D721Med (cell line): ENCODE results near the gene MLLT3.

Experiments used
- DNase-seq: peaks from one replicate; pipeline ENCODE4 v3.0.0; 2011; ENCODE audit warnings: low spot score; ENCODE audit not compliant: insufficient read length
- FAIRE-seq: peaks from 2 replicates; lab custom pipeline; 2011; peaks lifted over from hg19 to GRCh38; lab: Jason Lieb, UNC
- TF ChIP-seq, protein P1 (sequence below): IDR thresholded peaks from 2 replicates; pipeline ENCODE4 v1.5.1; 2012; ENCODE audit warnings: mild to moderate bottlenecking, control low read depth; ENCODE audit not compliant: insufficient read depth; ENCODE audit errors: missing control alignments

Gene MLLT3

GRCh38 chr9:20620650-20621470 lies 1.4 kb downstream of the MLLT3 start:
- no peak for DNase-seq
- TF ChIP-seq, protein P1, sequence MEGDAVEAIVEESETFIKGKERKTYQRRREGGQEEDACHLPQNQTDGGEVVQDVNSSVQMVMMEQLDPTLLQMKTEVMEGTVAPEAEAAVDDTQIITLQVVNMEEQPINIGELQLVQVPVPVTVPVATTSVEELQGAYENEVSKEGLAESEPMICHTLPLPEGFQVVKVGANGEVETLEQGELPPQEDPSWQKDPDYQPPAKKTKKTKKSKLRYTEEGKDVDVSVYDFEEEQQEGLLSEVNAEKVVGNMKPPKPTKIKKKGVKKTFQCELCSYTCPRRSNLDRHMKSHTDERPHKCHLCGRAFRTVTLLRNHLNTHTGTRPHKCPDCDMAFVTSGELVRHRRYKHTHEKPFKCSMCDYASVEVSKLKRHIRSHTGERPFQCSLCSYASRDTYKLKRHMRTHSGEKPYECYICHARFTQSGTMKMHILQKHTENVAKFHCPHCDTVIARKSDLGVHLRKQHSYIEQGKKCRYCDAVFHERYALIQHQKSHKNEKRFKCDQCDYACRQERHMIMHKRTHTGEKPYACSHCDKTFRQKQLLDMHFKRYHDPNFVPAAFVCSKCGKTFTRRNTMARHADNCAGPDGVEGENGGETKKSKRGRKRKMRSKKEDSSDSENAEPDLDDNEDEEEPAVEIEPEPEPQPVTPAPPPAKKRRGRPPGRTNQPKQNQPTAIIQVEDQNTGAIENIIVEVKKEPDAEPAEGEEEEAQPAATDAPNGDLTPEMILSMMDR: no peak
- FAIRE-seq: no peak

GRCh38 chr9:20619487-20620200 lies 2.7 kb downstream of the MLLT3 start:
- DNase-seq: no peak
- TF ChIP-seq, protein P1: no peak
- FAIRE-seq: no peak

DNA sequence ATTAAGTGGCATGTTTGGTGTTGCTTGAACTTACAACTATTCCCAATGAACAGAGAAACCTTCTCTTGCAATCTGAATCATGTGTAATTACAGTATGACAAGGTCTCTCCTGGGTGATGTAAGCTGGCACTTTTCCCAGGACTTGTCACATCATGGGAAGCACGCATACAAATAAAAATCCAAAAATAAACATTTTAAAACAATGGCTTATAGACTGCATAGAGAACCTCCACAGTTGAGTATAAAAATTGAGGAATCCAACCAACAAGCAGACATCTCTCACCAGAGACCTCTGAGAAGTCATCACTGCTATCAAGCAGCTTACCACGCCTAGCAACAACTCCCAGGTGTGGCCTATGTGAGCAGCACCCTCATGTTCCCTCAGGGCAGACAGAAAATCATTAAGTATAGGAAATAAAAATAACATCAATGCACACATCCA lies 3.9 kb downstream of the MLLT3 start:
- no peak for FAIRE-seq
- TF ChIP-seq, protein P1: no peak
- no peak for DNase-seq

DNA sequence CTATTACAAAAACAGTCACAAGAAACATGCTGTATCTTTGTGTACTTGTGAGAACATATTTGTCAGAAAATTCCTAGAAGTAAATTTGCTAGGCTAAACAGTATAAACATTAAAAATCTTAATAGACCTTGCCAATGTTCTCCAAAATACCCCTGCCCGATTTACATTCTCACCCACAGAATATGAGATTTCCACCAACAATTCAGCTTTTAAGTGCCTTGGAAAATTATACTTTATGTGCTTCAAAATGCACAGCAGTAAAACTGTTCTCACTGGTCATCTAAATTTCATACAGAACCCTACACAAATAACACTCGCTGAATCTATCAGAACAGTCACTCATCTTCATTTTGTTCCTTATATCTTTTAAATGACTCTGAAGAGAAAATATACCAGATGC lies 5.5 kb downstream of the MLLT3 start:
- TF ChIP-seq, protein P1: no peak
- no peak for DNase-seq
- FAIRE-seq: no peak

- TF ChIP-seq, protein P1: no peak
- DNase-seq (no peak), FAIRE-seq (no peak)
These were observed 7.6 kb downstream of the MLLT3 start for GRCh38 chr9:20614602-20615216.

DNA sequence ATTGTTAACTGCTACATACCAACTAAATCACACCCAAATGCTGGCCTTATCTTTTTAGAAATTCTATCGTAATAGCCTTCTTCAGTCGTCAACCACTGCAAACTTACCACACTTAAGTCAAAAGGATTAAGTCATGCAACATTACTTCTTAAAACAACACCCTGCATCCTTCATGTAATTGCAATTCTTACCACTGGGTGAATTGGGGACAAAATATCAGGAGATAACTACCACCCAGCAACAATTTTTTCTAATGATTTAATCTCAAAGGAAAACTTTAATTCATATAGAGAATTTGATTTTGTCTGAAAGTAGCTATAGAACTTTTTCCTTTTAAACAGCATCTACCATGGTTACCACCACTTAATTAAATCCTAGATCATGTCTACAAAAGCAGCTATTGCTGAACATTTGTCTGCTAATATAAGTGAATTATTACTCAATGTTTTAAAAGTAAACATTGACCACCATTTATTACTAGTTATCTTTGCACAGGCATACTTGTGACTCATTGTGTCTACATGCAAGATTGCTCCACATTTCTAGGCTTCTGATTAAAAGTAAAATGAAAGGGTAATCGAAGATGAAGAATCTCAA lies 10.5 kb downstream of the MLLT3 start:
- FAIRE-seq (no peak), DNase-seq (no peak)
- TF ChIP-seq, protein P1: no peak
